ENCODE measurements around the gene AARS1.
"Not testable (repeated sequence)": the region's sequence is repeated elsewhere in the genome, so short reads cannot be mapped to it uniquely, and the experiment has no call there.

AARS1 gene

GRCh38 chr16:70270176-70270575 lies 19.1 kb downstream of the AARS1 start:
- no peak for DNase-seq

GRCh38 chr16:70269471-70269870 lies 19.8 kb downstream of the AARS1 start:
- DNase-seq: no peak

GRCh38 chr16:70267922-70268321 lies 21.4 kb downstream of the AARS1 start:
- DNase-seq: not testable (repeated sequence)

- DNase-seq: peak; percentile 0
These were observed 21.8 kb downstream of the AARS1 start for GRCh38 chr16:70267516-70267915.

- not testable (repeated sequence) for DNase-seq
These were observed 29.4 kb downstream of the AARS1 start for GRCh38 chr16:70259903-70260302.

GRCh38 chr16:70258946-70259345 lies 30.4 kb downstream of the AARS1 start:
- DNase-seq: no peak

GRCh38 chr16:70258065-70258464 lies 31.2 kb downstream of the AARS1 start:
- no peak for DNase-seq

GRCh38 chr16:70257391-70257790 lies 31.9 kb downstream of the AARS1 start:
- no peak for DNase-seq

GRCh38 chr16:70255574-70255973 lies 33.7 kb downstream of the AARS1 start:
- no peak for DNase-seq

GRCh38 chr16:70254965-70255286 lies 34.4 kb downstream of the AARS1 start:
- no peak for DNase-seq

GRCh38 chr16:70254180-70254964 lies 34.9 kb downstream of the AARS1 start:
- DNase-seq: no peak

GRCh38 chr16:70253291-70254106 lies 35.8 kb downstream of the AARS1 start:
- no peak for DNase-seq

- DNase-seq: no peak
These were observed 36.8 kb downstream of the AARS1 start for GRCh38 chr16:70252355-70252988.

- DNase-seq: peak; percentile 76
These were observed 37.5 kb downstream of the AARS1 start, which contains the start of gene EXOSC6 for GRCh38 chr16:70251629-70252354. Gene EXOSC6 (minus strand): TSS chr16:70251940. CDS start chr16:70251900, 40 bp downstream.

- DNase-seq: no peak
These were observed 38.3 kb downstream of the AARS1 start for GRCh38 chr16:70250748-70251628.

- not testable (repeated sequence) for DNase-seq
These were observed 39.6 kb downstream of the AARS1 start for GRCh38 chr16:70249697-70250096.

GRCh38 chr16:70238773-70239172 lies 50.5 kb downstream of the AARS1 start:
- not testable (repeated sequence) for DNase-seq

- DNase-seq: not testable (repeated sequence)
These were observed 57.5 kb downstream of the AARS1 start for GRCh38 chr16:70231831-70232230.

GRCh38 chr16:70226024-70226423 lies 63.3 kb downstream of the AARS1 start:
- DNase-seq: not testable (repeated sequence)

- DNase-seq: not testable (repeated sequence)
These were observed 63.9 kb downstream of the AARS1 start for GRCh38 chr16:70225430-70225829.

- not testable (repeated sequence) for DNase-seq
These were observed 64.7 kb downstream of the AARS1 start for GRCh38 chr16:70224645-70225044.

All from GDM1 (cell line).